Skeletal muscle tissue (tissue), 4 donors: Measurements from ENCODE around the gene INVS. TPM values are rescaled to one million over a fixed set of nuclear protein-coding genes. Genes with fewer than 3 reads are reported as not detected.
"Not testable (repeated sequence)": the region's sequence is repeated elsewhere in the genome, so short reads cannot be mapped to it uniquely, and the experiment has no call there.

ENCODE experiments used
- H3K27ac ChIP-seq: one replicate; pipeline ENCODE4 v1.7.0; 2013; ENCODE audit warnings: mild to moderate bottlenecking, low read depth, low read length, inconsistent platforms
- H3K27me3 ChIP-seq, 3 donors: one replicate each; pipeline ENCODE4 v1.7.0; 2013; ENCODE audit warnings: low read length in 3 of 3; ENCODE audit not compliant: control insufficient read depth in 3 of 3, insufficient read depth in 3 of 3
- H3K36me3 ChIP-seq, 3 donors: one replicate each; pipeline ENCODE4 v1.7.0; 2013; ENCODE audit warnings: low read length in 3 of 3; ENCODE audit not compliant: control insufficient read depth in 3 of 3, insufficient read depth in 3 of 3
- H3K4me1 ChIP-seq, 3 donors: one replicate each; pipeline ENCODE4 v1.7.0; 2013; ENCODE audit warnings: low read length in 3 of 3, mild to moderate bottlenecking in 3 of 3; ENCODE audit not compliant: control insufficient read depth in 3 of 3, insufficient read depth in 3 of 3
- H3K4me3 ChIP-seq, 3 donors: one replicate each; pipeline ENCODE4 v1.7.0; 2013; ENCODE audit warnings: low read length in 3 of 3
- H3K9ac ChIP-seq, 3 donors: one replicate each; pipeline ENCODE4 v1.7.0; 2013; ENCODE audit warnings: low read length in 3 of 3, mild to moderate bottlenecking in 3 of 3, moderate library complexity in 2 of 3, low read depth in 1 of 3
- H3K9me3 ChIP-seq, 3 donors: one replicate each; pipeline ENCODE4 v1.7.0; 2013; ENCODE audit warnings: low read length in 3 of 3; ENCODE audit not compliant: control insufficient read depth in 3 of 3
- total RNA-seq: library from RNA; depleted of rRNA; stranded (reverse); fragments of >200 nt; gene quantifications from one replicate; pipeline ENCODE4 v1.2.3, GENCODE V29; 2014
- donor health status: Osteomylitis.

INVS gene
- total RNA-seq, 1 donor from 2014 or later, result 24.0 TPM

- Histone ChIP-seq H3K27me3 (no peaks in the 10 kb centered on the region), H3K4me3 (no peak overlapping the region), H3K36me3 (peaks cover 4 to 9% (median 5%) of the 10 kb centered on the region in 3 donors), H3K9me3 (no peaks in the 10 kb centered on the region), H3K9ac (no peak overlapping the region), H3K27ac (no peak overlapping the region), H3K4me1 (no peaks in the 10 kb centered on the region)
Measured at GRCh38 chr9:100228352-100228869, 129.4 kb downstream of the INVS start.

GRCh38 chr9:100229136-100229535, 130.1 kb downstream of the INVS start:
- Histone ChIP-seq H3K9ac (no peak overlapping the region), H3K4me1 (no peaks in the 10 kb centered on the region), H3K9me3 (no peaks in the 10 kb centered on the region), H3K36me3 (peaks cover 4 to 9% (median 5%) of the 10 kb centered on the region in 3 donors), H3K27ac (no peak overlapping the region), H3K4me3 (no peak overlapping the region), H3K27me3 (no peaks in the 10 kb centered on the region)

- Histone ChIP-seq H3K4me3 (no peak overlapping the region), H3K9ac (no peak overlapping the region), H3K9me3 (no peaks in the 10 kb centered on the region), H3K27me3 (no peaks in the 10 kb centered on the region), H3K4me1 (no peaks in the 10 kb centered on the region), H3K36me3 (peaks cover 4 to 9% (median 5%) of the 10 kb centered on the region in 3 donors), H3K27ac (no peak overlapping the region)
Measured at GRCh38 chr9:100229561-100229960, 130.5 kb downstream of the INVS start.

- not testable (repeated sequence) for H3K9me3 ChIP-seq, H3K27ac ChIP-seq, H3K27me3 ChIP-seq, H3K36me3 ChIP-seq, H3K4me1 ChIP-seq, H3K9ac ChIP-seq, H3K4me3 ChIP-seq
Measured at GRCh38 chr9:100236986-100237385, 137.9 kb downstream of the INVS start.

- no peak overlapping the region for H3K4me3 ChIP-seq
- H3K36me3 ChIP-seq, result peaks cover 9 to 20% (median 13%) of the 10 kb centered on the region in 3 donors
Measured at GRCh38 chr9:100240512-100240911, 141.5 kb downstream of the INVS start.

GRCh38 chr9:100267211-100267610, 168.2 kb downstream of the INVS start:
- Histone ChIP-seq H3K4me3 (no peak overlapping the region), H3K9ac (no peak overlapping the region), H3K9me3 (no peaks in the 10 kb centered on the region), H3K27ac (no peak overlapping the region), H3K4me1 (no peaks in the 10 kb centered on the region), H3K36me3 (peaks cover 4 to 16% (median 5%) of the 10 kb centered on the region in 3 donors), H3K27me3 (no peaks in the 10 kb centered on the region)

More at GRCh38 chr9:100240512-100240911, 141.5 kb downstream of the INVS start:
- Histone ChIP-seq H3K27me3 (no peaks in the 10 kb centered on the region), H3K27ac (no peak overlapping the region), H3K4me1 (no peaks in the 10 kb centered on the region), H3K9me3 (no peaks in the 10 kb centered on the region), H3K9ac (no peak overlapping the region)

GRCh38 chr9:100268271-100268670, 169.2 kb downstream of the INVS start:
- Histone ChIP-seq H3K27me3 (no peaks in the 10 kb centered on the region), H3K9ac (no peak overlapping the region), H3K9me3 (no peaks in the 10 kb centered on the region), H3K36me3 (peaks cover 8 to 19% (median 10%) of the 10 kb centered on the region in 3 donors), H3K27ac (no peak overlapping the region), H3K4me1 (no peaks in the 10 kb centered on the region), H3K4me3 (no peak overlapping the region)

GRCh38 chr9:100269656-100270055, 170.6 kb downstream of the INVS start:
- no peak overlapping the region for H3K9ac ChIP-seq
- H3K9me3 ChIP-seq, result no peaks in the 10 kb centered on the region
- H3K27ac ChIP-seq, result no peak overlapping the region
- H3K4me3 ChIP-seq, result no peak overlapping the region
- H3K4me1 ChIP-seq, result no peaks in the 10 kb centered on the region
- no peaks in the 10 kb centered on the region for H3K27me3 ChIP-seq
- H3K36me3 ChIP-seq, result peaks cover 7 to 18% (median 10%) of the 10 kb centered on the region in 3 donors

GRCh38 chr9:100277166-100277979, 178.3 kb downstream of the INVS start:
- H3K36me3 ChIP-seq, result peaks cover 5 to 11% (median 7%) of the 10 kb centered on the region in 3 donors
- no peaks in the 10 kb centered on the region for H3K27me3 ChIP-seq
- no peaks in the 10 kb centered on the region for H3K4me1 ChIP-seq
- H3K27ac ChIP-seq, result no peak overlapping the region
- no peaks in the 10 kb centered on the region for H3K9me3 ChIP-seq
- H3K9ac ChIP-seq, result no peak overlapping the region
- no peak overlapping the region for H3K4me3 ChIP-seq

- Histone ChIP-seq H3K27ac (no peak overlapping the region), H3K27me3 (no peaks in the 10 kb centered on the region), H3K4me3 (no peak overlapping the region), H3K9ac (no peak overlapping the region), H3K36me3 (peaks cover 6 to 26% (median 22%) of the 10 kb centered on the region in 3 donors), H3K4me1 (no peaks in the 10 kb centered on the region), H3K9me3 (peaks cover 0 to 6% (median 0%) of the 10 kb centered on the region in 3 donors)
Measured at GRCh38 chr9:100281066-100281465, 182.0 kb downstream of the INVS start.
